CD4-positive, alpha-beta T cell treated with Interferon alpha-2 for 1 hour (primary cell): Measurements from ENCODE around the gene RNF144A.
A peak's percentile ranks its signal among the peaks of the same experiment; 100 is the strongest.

Source experiments
- DNase-seq, 2 donors: peaks; one replicate each; pipeline ENCODE4 v3.0.0-alpha.2; 2020 to 2022

Gene RNF144A

GRCh38 chr2:7048762-7049294, 131.6 kb downstream of the RNF144A start:
- no peak for DNase-seq

GRCh38 chr2:7052404-7052803, 135.2 kb downstream of the RNF144A start:
- DNase-seq: no peak

- no peak for DNase-seq
These were observed 136.5 kb downstream of the RNF144A start for GRCh38 chr2:7053650-7054265.

- DNase-seq: peak in 1 of 2 donors; percentile 37
These were observed 140.7 kb downstream of the RNF144A start for GRCh38 chr2:7057865-7058400.

GRCh38 chr2:7060156-7060555, 142.9 kb downstream of the RNF144A start:
- no peak for DNase-seq

- no peak for DNase-seq
These were observed 143.6 kb downstream of the RNF144A start for GRCh38 chr2:7060631-7061449.

- DNase-seq: no peak
These were observed 144.2 kb downstream of the RNF144A start for GRCh38 chr2:7061450-7061789.

- DNase-seq: no peak
These were observed 144.7 kb downstream of the RNF144A start for GRCh38 chr2:7061921-7062320.

GRCh38 chr2:7063789-7064188, 146.6 kb downstream of the RNF144A start:
- DNase-seq: no peak

- no peak for DNase-seq
These were observed 151.2 kb downstream of the RNF144A start for GRCh38 chr2:7068457-7068856.

GRCh38 chr2:7070483-7070882, 153.3 kb downstream of the RNF144A start:
- no peak for DNase-seq

- DNase-seq: no peak
These were observed 153.9 kb downstream of the RNF144A start for GRCh38 chr2:7071154-7071553.

- peak in 1 of 2 donors; percentile 41 for DNase-seq
These were observed 154.8 kb downstream of the RNF144A start for GRCh38 chr2:7071916-7072556.

GRCh38 chr2:7073901-7074300, 156.7 kb downstream of the RNF144A start:
- DNase-seq: no peak

- no peak for DNase-seq
These were observed 158.6 kb downstream of the RNF144A start for GRCh38 chr2:7075834-7076233.

- DNase-seq: no peak
These were observed 160.6 kb downstream of the RNF144A start for GRCh38 chr2:7077660-7078267.

- DNase-seq: peak in 1 of 2 donors; percentile 28
These were observed 166.6 kb downstream of the RNF144A start for GRCh38 chr2:7083580-7084509.

GRCh38 chr2:7084601-7085000, 167.4 kb downstream of the RNF144A start:
- no peak for DNase-seq

GRCh38 chr2:7089284-7089683, 172.1 kb downstream of the RNF144A start:
- DNase-seq: no peak

- no peak for DNase-seq
These were observed 172.8 kb downstream of the RNF144A start for GRCh38 chr2:7089898-7090510.

- DNase-seq: no peak
These were observed 176.2 kb downstream of the RNF144A start for GRCh38 chr2:7093376-7093775.
